H4 (cell line): ENCODE measurements around the gene MIEF2. TPM values are rescaled to one million over a fixed set of nuclear protein-coding genes. Genes with fewer than 3 reads are reported as not detected.

ENCODE experiments used
- DNase-seq: peaks from one replicate; pipeline ENCODE4 v3.0.0-alpha.2; 2015; ENCODE audit warnings: low spot score
- total RNA-seq: library from RNA; depleted of rRNA; stranded (reverse); fragments of >200 nt; shearing (Covaris generic); gene quantifications from 2 replicates; pipeline ENCODE4 v1.2.3, GENCODE V29; 2014

Gene MIEF2
- total RNA-seq, 1 experiment from 2014 or later = 5.0 TPM

- no peak for DNase-seq
Observed at GRCh38 chr17:18256776-18257175, 3.7 kb upstream of the MIEF2 start.

GRCh38 chr17:18257268-18257981 lies 3.0 kb upstream of the MIEF2 start:
- DNase-seq = no peak

DNA sequence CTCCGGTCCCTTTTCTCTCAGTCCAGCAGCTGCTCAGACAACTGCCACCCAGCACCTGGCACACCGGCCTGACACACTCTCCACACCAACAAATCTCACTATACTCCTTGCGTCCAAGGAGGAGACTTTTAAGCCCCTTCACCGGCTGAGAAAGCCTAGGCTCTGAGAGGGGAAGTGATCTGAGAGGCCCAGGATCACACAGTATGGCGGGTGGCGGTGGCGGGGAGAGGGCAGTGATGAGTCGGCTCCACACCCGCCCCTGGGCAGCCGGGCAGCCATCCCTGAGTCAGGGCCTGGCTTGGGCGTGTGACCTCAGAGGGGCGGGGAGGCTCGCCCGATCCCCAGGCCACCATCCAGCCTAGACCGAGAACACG lies 2.5 kb upstream of the MIEF2 start:
- no peak for DNase-seq

DNA sequence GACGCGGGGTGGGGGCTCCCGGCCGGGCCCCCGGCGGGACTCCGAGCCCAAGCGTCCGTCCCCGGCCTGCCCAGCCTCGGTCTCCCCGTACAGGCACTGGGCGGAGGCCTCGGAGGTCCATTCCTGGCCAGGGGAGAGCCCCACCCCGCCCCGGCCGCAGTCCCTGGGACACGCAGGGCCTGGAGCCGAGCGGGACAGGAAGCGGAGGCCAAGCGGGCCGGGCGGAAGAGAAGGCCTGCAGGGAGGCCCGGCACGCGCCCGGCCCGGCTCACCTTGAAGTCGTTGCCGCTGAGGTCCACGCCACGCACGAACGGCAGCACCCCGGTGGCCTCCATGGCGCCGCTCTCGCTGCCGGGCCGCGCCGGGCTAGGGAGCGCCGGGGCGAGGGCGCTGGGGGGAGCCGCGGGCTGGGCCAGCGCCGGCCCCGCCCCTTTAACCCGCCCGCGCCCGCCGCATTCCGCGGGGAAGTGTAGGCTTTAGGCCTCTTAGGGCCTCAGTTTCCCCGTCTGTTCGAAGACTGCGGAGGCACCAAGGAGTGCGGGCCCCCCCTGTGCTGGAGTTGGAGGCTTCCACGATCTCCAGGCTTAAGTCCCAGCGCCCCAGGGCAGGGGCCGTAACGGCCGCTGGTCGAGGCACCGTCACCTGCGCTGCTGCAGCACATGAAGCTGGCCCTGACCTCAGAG lies 2.0 kb upstream of the MIEF2 start, which contains the start of gene FLII:
Gene FLII (minus strand): TSS at position 383 of the 683 bp plus-strand sequence. CDS start 48 bp downstream, at position 335.
- DNase-seq = no peak

GRCh38 chr17:18259621-18260331 lies 686 bp upstream of the MIEF2 start:
- DNase-seq = no peak

DNA sequence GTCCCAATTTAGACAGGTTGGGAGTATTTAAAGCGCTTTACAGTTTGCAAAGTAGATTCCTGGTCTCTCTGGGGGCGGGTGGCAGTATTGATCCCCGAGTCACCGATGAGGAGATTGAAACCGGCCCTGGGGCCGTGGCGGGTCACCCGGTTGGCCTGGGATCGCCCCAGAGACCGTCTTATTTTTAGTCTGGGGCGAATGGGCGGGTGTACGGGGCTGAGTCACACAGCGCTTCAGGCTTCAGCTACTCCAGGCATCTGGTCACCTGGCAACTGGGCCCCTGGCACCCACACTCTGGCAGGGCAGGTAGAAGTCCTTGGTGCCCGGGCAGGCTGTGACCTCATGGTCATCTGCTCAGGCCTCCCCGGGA lies 669 bp downstream of the MIEF2 start:
- DNase-seq = no peak

GRCh38 chr17:18261659-18262058 lies 1.2 kb downstream of the MIEF2 start:
- no peak for DNase-seq

GRCh38 chr17:18262111-18262510 lies 1.6 kb downstream of the MIEF2 start:
- no peak for DNase-seq

DNA sequence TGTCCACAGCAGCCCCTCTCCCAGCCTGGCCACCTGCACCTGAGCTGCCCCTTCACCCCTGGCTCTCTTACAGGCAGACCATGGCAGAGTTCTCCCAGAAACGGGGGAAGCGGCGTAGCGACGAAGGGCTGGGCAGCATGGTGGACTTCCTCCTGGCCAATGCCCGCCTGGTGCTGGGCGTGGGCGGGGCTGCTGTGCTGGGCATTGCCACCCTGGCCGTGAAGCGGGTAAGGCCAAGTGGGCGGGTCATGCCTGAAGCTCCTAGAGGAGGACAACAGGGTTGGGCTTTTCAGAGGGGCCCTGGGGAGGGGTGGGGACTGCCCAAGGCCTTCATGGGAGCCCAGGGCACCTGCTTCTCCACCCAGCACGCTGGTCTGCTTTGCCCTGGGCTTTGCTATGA lies 2.2 kb downstream of the MIEF2 start:
- no peak for DNase-seq

- DNase-seq = no peak
Observed at GRCh38 chr17:18263885-18264682, 3.6 kb downstream of the MIEF2 start.

GRCh38 chr17:18267366-18267765 lies 6.9 kb downstream of the MIEF2 start:
- no peak for DNase-seq

DNA sequence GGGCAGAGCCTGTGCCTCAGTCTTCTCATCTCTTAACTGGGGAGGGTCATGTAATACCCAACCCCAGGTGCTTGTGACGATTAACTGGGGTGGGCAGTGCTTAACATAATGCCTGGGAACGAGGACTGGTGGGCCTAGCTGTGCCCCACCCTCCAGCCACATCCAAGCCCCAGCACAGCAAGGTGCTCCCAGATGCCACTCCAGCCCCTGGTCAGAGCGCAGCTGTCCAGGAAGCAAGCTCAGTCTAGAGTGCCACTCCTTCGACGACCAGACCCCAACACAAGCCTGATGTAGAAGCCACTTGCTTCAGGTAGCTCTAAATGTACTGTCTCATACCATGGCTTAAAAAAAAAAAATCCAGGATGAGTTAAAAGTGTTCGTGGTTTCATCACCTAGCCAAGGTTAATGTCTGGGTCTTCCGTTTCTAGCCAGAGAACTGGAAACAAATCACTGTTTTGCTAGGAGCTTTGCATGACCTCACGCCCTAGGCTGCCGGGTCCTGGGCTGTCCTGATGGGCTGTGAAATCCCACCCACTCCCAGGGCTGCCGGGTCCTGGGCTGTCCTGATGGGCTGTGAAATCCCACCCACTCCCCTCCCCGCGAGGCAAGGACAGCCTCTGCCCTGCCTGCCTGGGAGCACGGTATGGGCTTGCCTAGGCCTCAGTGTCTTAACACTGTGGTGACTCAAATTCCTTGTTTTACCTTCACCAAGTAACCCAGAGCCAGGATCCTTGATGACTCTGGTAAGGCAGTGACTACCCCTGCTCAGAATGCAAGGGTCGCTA lies 7.7 kb downstream of the MIEF2 start:
- no peak for DNase-seq

DNA sequence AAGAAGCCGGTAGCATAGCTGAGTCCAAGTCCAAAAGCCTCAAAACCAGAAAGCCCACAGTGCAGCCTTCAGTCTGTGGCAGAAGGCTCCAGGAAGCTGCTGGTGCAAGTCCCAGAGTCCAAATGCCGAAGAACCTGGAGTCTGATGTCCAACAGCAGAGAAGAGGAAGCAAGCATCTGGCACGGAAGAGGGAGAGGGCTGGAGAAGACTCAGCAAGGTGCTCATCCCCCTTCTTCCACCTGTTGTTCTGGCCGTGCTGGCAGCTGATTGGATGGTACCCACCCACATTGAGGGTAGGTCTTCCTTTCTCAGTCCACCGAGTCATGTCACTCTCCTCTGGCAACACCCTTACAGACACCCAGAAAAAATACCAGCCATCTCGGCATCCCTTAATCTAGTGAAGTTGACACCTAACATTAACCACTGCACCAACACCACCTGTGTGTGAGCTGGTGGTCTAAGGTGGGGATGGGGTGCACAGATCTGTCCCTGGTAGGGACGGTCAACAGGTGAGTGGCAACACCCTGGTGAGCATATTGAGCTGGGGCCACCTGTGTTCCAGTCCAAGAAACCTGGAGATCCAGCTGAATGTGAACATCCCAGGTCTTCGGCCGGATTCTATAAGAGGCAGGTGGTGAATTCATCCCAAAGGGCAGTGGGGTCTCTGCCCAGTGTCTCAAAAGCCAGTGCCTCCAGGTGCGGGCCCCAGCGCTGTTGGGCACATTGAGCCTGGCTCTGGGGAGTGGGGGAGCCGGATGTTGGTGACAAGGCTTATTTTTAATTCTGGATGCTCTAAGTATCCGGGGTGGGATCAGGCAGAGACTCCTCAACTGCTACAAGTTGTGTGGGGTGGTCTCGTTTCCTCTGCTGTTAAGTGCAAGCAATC lies 9.8 kb downstream of the MIEF2 start:
- DNase-seq = no peak

DNA sequence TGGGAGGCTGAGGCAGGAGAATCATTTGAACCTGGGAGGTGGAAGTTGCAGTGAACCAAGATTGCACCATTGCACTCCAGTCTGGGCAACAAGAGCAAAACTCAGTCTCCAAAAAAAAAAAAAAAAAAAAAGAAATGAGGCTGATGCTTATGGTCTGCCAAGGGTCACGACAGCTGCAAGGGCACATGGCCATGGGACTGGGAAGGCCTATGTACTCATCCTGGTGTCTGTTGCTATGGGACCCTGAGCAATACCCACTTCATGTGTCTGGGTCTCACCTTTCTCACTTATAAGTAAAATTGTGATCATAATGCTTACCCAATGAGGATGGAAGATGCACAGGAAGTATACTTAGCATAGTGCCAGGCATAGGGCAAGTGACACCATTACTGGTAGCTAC lies 16.6 kb downstream of the MIEF2 start:
- DNase-seq = no peak

DNA sequence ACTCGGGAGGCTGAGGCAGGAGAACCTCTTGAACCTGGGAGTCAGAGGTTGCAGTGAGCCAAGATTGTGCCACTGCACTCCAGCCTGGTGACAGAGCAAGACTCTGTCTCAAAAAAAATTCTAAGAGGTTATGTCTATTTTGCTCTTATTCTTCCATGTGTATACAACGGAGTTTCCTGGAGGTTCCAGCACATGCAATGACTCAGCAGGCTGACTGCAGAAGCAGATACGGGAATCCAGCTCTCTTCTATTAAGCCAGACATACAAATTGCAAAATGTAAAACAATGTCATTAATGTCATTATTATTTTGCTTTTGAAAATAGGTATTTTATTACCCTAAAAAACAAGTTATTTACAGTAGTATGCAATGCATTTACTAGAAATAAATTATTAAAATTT lies 18.4 kb downstream of the MIEF2 start:
- no peak for DNase-seq

DNA sequence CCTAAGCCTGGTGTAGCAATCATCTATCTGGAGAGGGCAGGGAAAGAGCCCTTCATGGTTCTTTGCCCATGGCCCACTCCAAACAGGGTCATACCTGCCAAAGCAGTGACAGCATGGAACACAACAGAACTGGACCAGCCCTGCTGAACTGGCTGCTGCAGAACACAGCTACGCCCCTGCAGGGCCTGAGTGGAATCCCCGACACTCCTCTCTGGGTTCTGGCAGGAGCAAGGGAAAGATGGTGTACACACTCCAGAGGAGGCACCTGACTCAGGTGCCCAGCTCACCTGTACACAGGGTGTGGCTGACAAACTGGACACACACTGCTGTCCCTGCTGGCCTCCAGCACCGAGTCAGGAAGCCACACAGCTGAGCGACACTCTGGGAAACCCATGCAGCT lies 19.8 kb downstream of the MIEF2 start:
- DNase-seq = no peak

- DNase-seq = no peak
Observed at GRCh38 chr17:18280766-18281371, 20.4 kb downstream of the MIEF2 start.

GRCh38 chr17:18281788-18282187 lies 21.3 kb downstream of the MIEF2 start:
- no peak for DNase-seq

- DNase-seq = no peak
Observed at GRCh38 chr17:18285296-18285695, 24.8 kb downstream of the MIEF2 start.
